K562 (cell line): Measurements from ENCODE around the gene GNAZ.

ENCODE experiments used
- GTF2F1 ChIP-seq: IDR thresholded peaks from 2 replicates; pipeline ENCODE4 v1.6.1; 2011; ENCODE audit warnings: low read depth, low read length, improper control_type of control experiment
- RFX5 ChIP-seq: IDR thresholded peaks from 2 replicates; pipeline ENCODE4 v1.6.1; 2011; ENCODE audit warnings: low read depth, mild to moderate bottlenecking, improper control_type of control experiment, low read length
- TARDBP ChIP-seq: fragments of 450-650 bp; IDR thresholded peaks from 2 replicates; pipeline ENCODE4 v1.6.1; 2016
- TFAM ChIP-seq: fragments of 250-450 bp; sonication (Bioruptor Pico); conservative IDR thresholded peaks from 2 replicates; pipeline ENCODE4 v1.5.0; 2021; ENCODE audit warnings: mild to moderate bottlenecking, moderate library complexity
- WHSC1 ChIP-seq: IDR thresholded peaks from one replicate; pipeline ENCODE4 v1.6.1; 2012; ENCODE audit warnings: low read length, control low read depth, inconsistent platforms
- ZNF444 ChIP-seq: fragments of 250-450 bp; sonication (Bioruptor Pico); IDR thresholded peaks from 2 replicates; pipeline ENCODE4 v1.4.0; 2020; ENCODE audit warnings: mild to moderate bottlenecking, moderate library complexity
- TF ChIP-seq, protein P1 (sequence below): fragments of 250-450 bp; sonication (Bioruptor Pico); IDR thresholded peaks from 2 replicates; pipeline ENCODE4 v1.8.0; 2021; ENCODE audit warnings: mild to moderate bottlenecking, moderate library complexity
- TF ChIP-seq, protein P2 (sequence below), 2 experiments: fragments of 450-650 bp; IDR thresholded peaks; 2 replicates each; pipeline ENCODE4 v1.6.1; 2018; ENCODE audit warnings: mild to moderate bottlenecking in 2 of 2, low read depth in 1 of 2; ENCODE audit not compliant: partially characterized antibody in 2 of 2

DNA sequence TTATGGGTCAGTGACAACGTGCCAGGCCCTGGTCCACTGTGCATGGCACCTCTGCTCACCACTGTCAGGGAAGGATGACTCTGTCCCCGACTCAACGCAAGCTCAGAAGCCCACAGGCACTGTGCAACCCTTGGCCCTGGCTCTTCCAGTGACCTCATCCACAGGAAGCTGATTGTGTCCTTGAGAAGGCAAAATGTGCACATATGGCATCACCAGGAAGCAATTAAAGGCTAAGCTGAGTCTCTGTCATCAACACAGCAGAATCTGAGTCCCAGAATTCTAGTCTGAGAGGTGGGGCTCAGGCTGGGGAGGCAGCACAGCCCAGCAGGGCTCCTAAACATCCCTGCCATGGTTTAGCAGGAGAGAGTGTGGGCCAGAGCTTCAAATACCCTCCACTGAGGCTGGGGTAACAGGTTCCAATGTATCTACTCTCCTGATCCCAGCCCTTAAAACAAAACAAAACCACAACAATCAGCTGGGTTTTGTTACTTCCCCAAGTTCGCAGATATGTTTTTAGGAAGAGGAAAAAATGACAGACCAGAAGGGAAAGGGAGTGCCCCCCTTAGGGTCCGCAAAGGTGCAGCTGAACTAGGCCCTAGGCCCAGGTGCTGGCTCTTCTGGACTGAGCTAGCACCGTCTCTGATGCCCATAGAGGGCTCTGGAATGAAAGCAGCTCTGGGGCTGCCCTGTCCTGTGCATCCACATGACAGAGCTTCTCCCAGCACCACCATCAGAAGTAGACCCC lies 33.5 kb upstream of the GNAZ start:
- no peak for TF ChIP-seq ZNF444
- no peak for TF ChIP-seq RFX5
- TF ChIP-seq TARDBP, result no peak
- TF ChIP-seq, protein P1, sequence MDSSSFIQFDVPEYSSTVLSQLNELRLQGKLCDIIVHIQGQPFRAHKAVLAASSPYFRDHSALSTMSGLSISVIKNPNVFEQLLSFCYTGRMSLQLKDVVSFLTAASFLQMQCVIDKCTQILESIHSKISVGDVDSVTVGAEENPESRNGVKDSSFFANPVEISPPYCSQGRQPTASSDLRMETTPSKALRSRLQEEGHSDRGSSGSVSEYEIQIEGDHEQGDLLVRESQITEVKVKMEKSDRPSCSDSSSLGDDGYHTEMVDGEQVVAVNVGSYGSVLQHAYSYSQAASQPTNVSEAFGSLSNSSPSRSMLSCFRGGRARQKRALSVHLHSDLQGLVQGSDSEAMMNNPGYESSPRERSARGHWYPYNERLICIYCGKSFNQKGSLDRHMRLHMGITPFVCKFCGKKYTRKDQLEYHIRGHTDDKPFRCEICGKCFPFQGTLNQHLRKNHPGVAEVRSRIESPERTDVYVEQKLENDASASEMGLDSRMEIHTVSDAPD (CRISPR knock-in tag), result no peak
- TF ChIP-seq GTF2F1, result no peak; the same call in 1 of the 2 replicates
- TF ChIP-seq, protein P2, sequence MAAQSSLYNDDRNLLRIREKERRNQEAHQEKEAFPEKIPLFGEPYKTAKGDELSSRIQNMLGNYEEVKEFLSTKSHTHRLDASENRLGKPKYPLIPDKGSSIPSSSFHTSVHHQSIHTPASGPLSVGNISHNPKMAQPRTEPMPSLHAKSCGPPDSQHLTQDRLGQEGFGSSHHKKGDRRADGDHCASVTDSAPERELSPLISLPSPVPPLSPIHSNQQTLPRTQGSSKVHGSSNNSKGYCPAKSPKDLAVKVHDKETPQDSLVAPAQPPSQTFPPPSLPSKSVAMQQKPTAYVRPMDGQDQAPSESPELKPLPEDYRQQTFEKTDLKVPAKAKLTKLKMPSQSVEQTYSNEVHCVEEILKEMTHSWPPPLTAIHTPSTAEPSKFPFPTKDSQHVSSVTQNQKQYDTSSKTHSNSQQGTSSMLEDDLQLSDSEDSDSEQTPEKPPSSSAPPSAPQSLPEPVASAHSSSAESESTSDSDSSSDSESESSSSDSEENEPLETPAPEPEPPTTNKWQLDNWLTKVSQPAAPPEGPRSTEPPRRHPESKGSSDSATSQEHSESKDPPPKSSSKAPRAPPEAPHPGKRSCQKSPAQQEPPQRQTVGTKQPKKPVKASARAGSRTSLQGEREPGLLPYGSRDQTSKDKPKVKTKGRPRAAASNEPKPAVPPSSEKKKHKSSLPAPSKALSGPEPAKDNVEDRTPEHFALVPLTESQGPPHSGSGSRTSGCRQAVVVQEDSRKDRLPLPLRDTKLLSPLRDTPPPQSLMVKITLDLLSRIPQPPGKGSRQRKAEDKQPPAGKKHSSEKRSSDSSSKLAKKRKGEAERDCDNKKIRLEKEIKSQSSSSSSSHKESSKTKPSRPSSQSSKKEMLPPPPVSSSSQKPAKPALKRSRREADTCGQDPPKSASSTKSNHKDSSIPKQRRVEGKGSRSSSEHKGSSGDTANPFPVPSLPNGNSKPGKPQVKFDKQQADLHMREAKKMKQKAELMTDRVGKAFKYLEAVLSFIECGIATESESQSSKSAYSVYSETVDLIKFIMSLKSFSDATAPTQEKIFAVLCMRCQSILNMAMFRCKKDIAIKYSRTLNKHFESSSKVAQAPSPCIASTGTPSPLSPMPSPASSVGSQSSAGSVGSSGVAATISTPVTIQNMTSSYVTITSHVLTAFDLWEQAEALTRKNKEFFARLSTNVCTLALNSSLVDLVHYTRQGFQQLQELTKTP (IDR thresholded peaks at IDR 0.05; ENCODE audit: low read depth in 1 of 2, partially characterized antibody in 2 of 2), result no peak
- TF ChIP-seq WHSC1, result no peak
- TF ChIP-seq TFAM, result no peak
